ENCODE results near the gene KCNF1. TPM values are rescaled to one million over a fixed set of nuclear protein-coding genes. Genes with fewer than 3 reads are reported as not detected.

KCNF1 gene
- total and polyA plus RNA-seq, 11 donors: 0.20 to 0.36 (median 0.23) TPM; not detected in 5

GRCh38 chr2:10909050-10909995 is 2.4 kb upstream of the KCNF1 start:
- Histone ChIP-seq H3K4me3 (no peak overlapping the region), H3K36me3 (no peaks in the 10 kb centered on the region), H3K27ac (no peak overlapping the region), H3K4me1 (peaks cover 0 to 16% (median 0%) of the 10 kb centered on the region in 12 donors), H3K9me3 (peaks cover 0 to 4% (median 0%) of the 10 kb centered on the region in 12 donors), H3K27me3 (peaks cover 6 to 38% (median 19%) of the 10 kb centered on the region in 9 donors)
- WGBS, 4 donors: 63 to 68% (median 65%) methylated on average over 15 of the region's 15 CpGs
- ATAC-seq (no peak), DNase-seq (no peak)
- intact Hi-C loops (cut with DNase I): loop anchor here in 1 of 10 donors (5.0 kb wide), 1 partner anchor 72 kb away; no protein-coding TSS in a partner anchor
- TF ChIP-seq CTCF (IDR thresholded peaks at IDR 0.05) (peak; percentile 15 to 47 (median 34)), POLR2A (IDR thresholded peaks at IDR 0.05) (no peak)

- H3K27me3 ChIP-seq: peaks cover 6 to 44% (median 19%) of the 10 kb centered on the region in 9 donors
- intact Hi-C loops (cut with DNase I): loop anchor here in 8 of 10 donors (5.0 to 10.0 kb wide), 5 partner anchors 73 to 215 kb away; no protein-coding TSS in a partner anchor
- ATAC-seq: no peak
- H3K36me3 ChIP-seq: no peaks in the 10 kb centered on the region
- no peak for DNase-seq
- 51 to 57% (median 53%) methylated on average over 3 of the region's 3 CpGs for WGBS, 4 donors
- no peak overlapping the region for H3K27ac ChIP-seq
- H3K4me3 ChIP-seq: no peak overlapping the region
- TF ChIP-seq POLR2A (IDR thresholded peaks at IDR 0.05) (no peak), CTCF (IDR thresholded peaks at IDR 0.05) (no peak)
- H3K4me1 ChIP-seq: peaks cover 0 to 16% (median 0%) of the 10 kb centered on the region in 12 donors
- H3K9me3 ChIP-seq: no peaks in the 10 kb centered on the region
Observed at GRCh38 chr2:10909996-10910341, 1.8 kb upstream of the KCNF1 start.

GRCh38 chr2:10910625-10911024 is 1.1 kb upstream of the KCNF1 start:
- no peak for ATAC-seq
- Histone ChIP-seq H3K4me3 (no peak overlapping the region), H3K4me1 (peaks cover 0 to 16% (median 0%) of the 10 kb centered on the region in 12 donors), H3K27me3 (peaks cover 6 to 48% (median 19%) of the 10 kb centered on the region in 9 donors), H3K9me3 (no peaks in the 10 kb centered on the region), H3K36me3 (no peaks in the 10 kb centered on the region), H3K27ac (no peak overlapping the region)
- WGBS, 4 donors: 80 to 84% (median 82%) methylated on average over 11 of the region's 11 CpGs
- no peak for DNase-seq
- no peak for TF ChIP-seq CTCF (IDR thresholded peaks at IDR 0.05)
- no peak for TF ChIP-seq POLR2A (IDR thresholded peaks at IDR 0.05)
- intact Hi-C loops (cut with DNase I): loop anchor here in 8 of 10 donors (5.0 to 10.0 kb wide), 5 partner anchors 73 to 214 kb away; no protein-coding TSS in a partner anchor
